Neuronal stem cell (in vitro differentiated cells): ENCODE data around the gene FAM240A. TPM values are rescaled to one million over a fixed set of nuclear protein-coding genes. Genes with fewer than 3 reads are reported as not detected.

Experiments
- DNase-seq: peaks from one replicate; pipeline ENCODE4 v3.0.0-alpha.2; 2013; ENCODE audit warnings: low spot score
- H2AFZ ChIP-seq: one replicate; pipeline ENCODE4 v1.6.1; 2013; ENCODE audit warnings: mild to moderate bottlenecking, low read length, inconsistent platforms
- H2AK5ac ChIP-seq: 2 replicates; pipeline ENCODE4 v1.6.1; 2013; ENCODE audit warnings: low read depth, mild to moderate bottlenecking, inconsistent platforms, low read length, moderate library complexity, mixed read lengths
- H2BK120ac ChIP-seq: 2 replicates; pipeline ENCODE4 v1.6.1; 2013; ENCODE audit warnings: low read depth, mild to moderate bottlenecking, inconsistent platforms, low read length, moderate library complexity, mixed read lengths
- H2BK12ac ChIP-seq: one replicate; pipeline ENCODE4 v1.6.1; 2013; ENCODE audit warnings: low read length, inconsistent platforms
- H2BK15ac ChIP-seq: 2 replicates; pipeline ENCODE4 v1.6.1; 2013; ENCODE audit warnings: mild to moderate bottlenecking, low read length, inconsistent platforms, mixed read lengths
- H2BK5ac ChIP-seq: one replicate; pipeline ENCODE4 v1.6.1; 2013; ENCODE audit warnings: inconsistent platforms, mild to moderate bottlenecking, low read length, moderate library complexity
- H3K14ac ChIP-seq: one replicate; pipeline ENCODE4 v1.6.1; 2013; ENCODE audit warnings: low read length, inconsistent platforms
- H3K18ac ChIP-seq: 2 replicates; pipeline ENCODE4 v1.6.1; 2013; ENCODE audit warnings: low read length, inconsistent platforms
- H3K23ac ChIP-seq: 2 replicates; pipeline ENCODE4 v1.6.1; 2013; ENCODE audit warnings: low read depth, mild to moderate bottlenecking, mixed read lengths, low read length, inconsistent platforms; ENCODE audit not compliant: poor library complexity
- H3K27ac ChIP-seq: replicated peaks from 3 replicates; pipeline ENCODE4 v1.5.1; 2013; ENCODE audit warnings: low read length, inconsistent platforms
- H3K27me3 ChIP-seq, 3 experiments: 2 replicates each; pipeline ENCODE4 v1.6.1; 2013; ENCODE audit warnings: low read length in 3 of 3, mild to moderate bottlenecking in 2 of 3, inconsistent platforms in 1 of 3, low read depth in 1 of 3, mixed read lengths in 1 of 3, moderate library complexity in 1 of 3; ENCODE audit not compliant: control insufficient read depth in 3 of 3, insufficient read depth in 3 of 3
- H3K36me3 ChIP-seq, 2 donors: replicated peaks in 1 of 2; 2 replicates each; pipeline ENCODE4 v1.6.1; 2013; ENCODE audit warnings: low read length in 2 of 2; ENCODE audit not compliant: control insufficient read depth in 2 of 2, insufficient read depth in 2 of 2
- H3K4ac ChIP-seq: 2 replicates; pipeline ENCODE4 v1.6.1; 2013; ENCODE audit warnings: inconsistent platforms, mild to moderate bottlenecking, low read length, moderate library complexity
- H3K4me1 ChIP-seq, 2 donors: 1 replicate in 1 of 2; 2 replicates in 1 of 2; pipeline ENCODE4 v1.6.1; 2013; ENCODE audit warnings: low read length in 2 of 2, low read depth in 1 of 2; ENCODE audit not compliant: control insufficient read depth in 2 of 2, insufficient read depth in 1 of 2
- H3K4me2 ChIP-seq: one replicate; pipeline ENCODE4 v1.6.1; 2013; ENCODE audit warnings: mild to moderate bottlenecking, low read length, inconsistent platforms; ENCODE audit not compliant: insufficient read depth, poor library complexity, severe bottlenecking
- H3K4me3 ChIP-seq, 2 donors: 2 replicates each; pipeline ENCODE4 v1.5.1; 2013; ENCODE audit warnings: low read length in 2 of 2, mild to moderate bottlenecking in 2 of 2, inconsistent platforms in 1 of 2, moderate library complexity in 1 of 2
- H3K79me1 ChIP-seq: one replicate; pipeline ENCODE4 v1.6.1; 2013; ENCODE audit warnings: low read depth, mild to moderate bottlenecking, inconsistent platforms, low read length, moderate library complexity
- H3K9ac ChIP-seq: one replicate; pipeline ENCODE4 v1.6.1; 2013; ENCODE audit warnings: mild to moderate bottlenecking, low read depth, low read length, inconsistent platforms; ENCODE audit not compliant: poor library complexity
- H3K9me3 ChIP-seq, 2 donors: replicated peaks in 1 of 2; 2 replicates each; pipeline versions ENCODE3 to v1.6.1; 2013; ENCODE audit warnings: low read length in 2 of 2, mild to moderate bottlenecking in 2 of 2, inconsistent platforms in 1 of 2, low read depth in 1 of 2, mixed read lengths in 1 of 2, moderate library complexity in 1 of 2; ENCODE audit not compliant: control insufficient read depth in 2 of 2, insufficient read depth in 1 of 2
- H4K8ac ChIP-seq: one replicate; pipeline ENCODE4 v1.6.1; 2013; ENCODE audit warnings: low read depth, mild to moderate bottlenecking, inconsistent platforms, low read length, moderate library complexity
- H4K91ac ChIP-seq: one replicate; pipeline ENCODE4 v1.6.1; 2013; ENCODE audit warnings: low read length, low read depth, mild to moderate bottlenecking, inconsistent platforms; ENCODE audit not compliant: poor library complexity
- WGBS, 2 donors: extraction: QIAGEN DNeasy Blood & Tissue Kit; methylation state at CpG; one replicate each; pipeline ENCODE4 v1.1.7; 2013; ENCODE audit warnings: missing lambda C conversion rate in 2 of 2, mixed read lengths in 1 of 2; ENCODE audit not compliant: insufficient read length in 2 of 2, insufficient replicate concordance in 1 of 2; ENCODE audit errors: extremely low coverage in 2 of 2; 5-methylcytosine and 5-hydroxymethylcytosine counted together
- small RNA-seq: library from polyadenylated mRNA; stranded (forward); fragments of <200 nt; extraction: miRNeasy Mini kit (QIAGEN cat#:217004); gene quantifications from one replicate; pipeline ENCODE3, GENCODE V24; 2013; ENCODE audit not compliant: insufficient read depth

The FAM240A gene

GRCh38 chr3:46674031-46674845 lies 61.9 kb downstream of the FAM240A start:
- Histone ChIP-seq H2BK5ac (no peak overlapping the region), H3K4me1 (peaks cover 0 to 14% of the 10 kb centered on the region in 2 donors), H3K18ac (peak overlapping the region; percentile 40), H3K27ac (no peak overlapping the region), H3K4me2 (no peak overlapping the region), H4K91ac (no peak overlapping the region), H3K9ac (no peak overlapping the region), H3K4ac (peak overlapping the region; percentile 69), H3K9me3 (no peaks in the 10 kb centered on the region), H2AK5ac (peak overlapping the region; percentile 73), H3K36me3 (no peaks in the 10 kb centered on the region), H3K14ac (no peak overlapping the region), H3K23ac (peak overlapping the region; percentile 40), H4K8ac (peak overlapping the region; percentile 45), H3K79me1 (peaks cover 2% of the 10 kb centered on the region), H2BK12ac (no peak overlapping the region), H3K4me3 (no peak overlapping the region), H3K27me3 (no peaks in the 10 kb centered on the region), H2BK120ac (no peak overlapping the region), H2AFZ (no peak overlapping the region), H2BK15ac (peak overlapping the region; percentile 25)
- no peak for DNase-seq
- no CpG with 5 or more reads among the region's 12 CpGs for WGBS, 2 donors

GRCh38 chr3:46675426-46675825 lies 63.1 kb downstream of the FAM240A start:
- peaks cover 0 to 14% of the 10 kb centered on the region in 2 donors for H3K4me1 ChIP-seq
- no peak overlapping the region for H4K8ac ChIP-seq
- H3K4me3 ChIP-seq, result no peak overlapping the region
- H3K9me3 ChIP-seq, result no peaks in the 10 kb centered on the region
- H3K36me3 ChIP-seq, result no peaks in the 10 kb centered on the region
- H3K27me3 ChIP-seq, result no peaks in the 10 kb centered on the region
- no peak overlapping the region for H3K18ac ChIP-seq
- H2BK120ac ChIP-seq, result no peak overlapping the region
- no peak overlapping the region for H3K27ac ChIP-seq
- no peak overlapping the region for H3K23ac ChIP-seq
- H2BK5ac ChIP-seq, result no peak overlapping the region
- H2AFZ ChIP-seq, result no peak overlapping the region
- H2BK15ac ChIP-seq, result no peak overlapping the region
- H3K79me1 ChIP-seq, result peaks cover 2% of the 10 kb centered on the region
- no peak for DNase-seq
- peak overlapping the region; percentile 3 for H2AK5ac ChIP-seq
- no peak overlapping the region for H4K91ac ChIP-seq
- WGBS, 2 donors, result no CpG with 5 or more reads among the region's 6 CpGs
- no peak overlapping the region for H3K4ac ChIP-seq
- no peak overlapping the region for H3K4me2 ChIP-seq
- H3K9ac ChIP-seq, result no peak overlapping the region
- no peak overlapping the region for H2BK12ac ChIP-seq
- H3K14ac ChIP-seq, result no peak overlapping the region

Small RNAs within 50 kb of the gene (small RNA-seq; reads per million reads assigned to genes)
- not detected for gene RF00591
